SK-N-SH (cell line): ENCODE data around the gene TMPRSS9. TPM values are rescaled to one million over a fixed set of nuclear protein-coding genes. Genes with fewer than 3 reads are reported as not detected.

Source experiments
- CTCF ChIA-PET: fragments of 300-600, 350-600 bp; formaldehyde crosslinking; extraction: SDS; loops from one replicate; lab custom pipeline; 2021; lab: Yijun Ruan, JAX
- POLR2A ChIA-PET: fragments of 350-600 bp; sonication (Branson Sonifier 250); formaldehyde crosslinking; extraction: SDS; loops from one replicate; lab custom pipeline; 2020; ENCODE audit warnings: antibody characterized with exemption, inconsistent platforms; lab: Yijun Ruan, JAX
- DNase-seq: peaks from one replicate; pipeline ENCODE4 v3.0.0; 2012
- H2AFZ ChIP-seq: fragments of 200-600 bp; sonication (generic); 2 replicates; pipeline ENCODE4 v1.8.1; 2016; ENCODE audit warnings: antibody characterized with exemption, mild to moderate bottlenecking, low read depth
- H3F3A ChIP-seq: fragments of 200-600 bp; sonication (generic); replicated peaks from 2 replicates; pipeline ENCODE3; 2016; ENCODE audit warnings: antibody characterized with exemption, mild to moderate bottlenecking; ENCODE audit not compliant: insufficient read depth
- H3K27ac ChIP-seq, 2 experiments: fragments of 200-500 bp in 1 of 2; fragments of 200-600 bp in 1 of 2; sonication (Bioruptor generic) in 1 of 2; sonication (generic), shearing (Covaris generic) in 1 of 2; 2 replicates each; pipeline versions ENCODE4 v1.5.1 to v1.6.1; 2014 to 2016; ENCODE audit warnings: low read depth in 2 of 2, inconsistent platforms in 1 of 2, low read length in 1 of 2, mild to moderate bottlenecking in 1 of 2, mixed read lengths in 1 of 2
- H3K27me3 ChIP-seq: fragments of 200-600 bp; sonication (generic), shearing (Covaris generic); 2 replicates; pipeline ENCODE4 v1.6.1; 2016; ENCODE audit warnings: mixed run types; ENCODE audit not compliant: insufficient read depth
- H3K36me3 ChIP-seq, 2 experiments: fragments of 200-500 bp in 1 of 2; fragments of 200-600 bp in 1 of 2; sonication (Bioruptor generic) in 1 of 2; sonication (generic) in 1 of 2; replicated peaks in 1 of 2; 2 replicates each; pipeline versions ENCODE3 to v1.5.1; 2014 to 2016; ENCODE audit warnings: low read length in 1 of 2, mild to moderate bottlenecking in 1 of 2; ENCODE audit not compliant: insufficient read depth in 2 of 2, control insufficient read depth in 1 of 2
- H3K4me1 ChIP-seq, 2 experiments: fragments of 200-500 bp in 1 of 2; fragments of 200-600 bp in 1 of 2; sonication (Bioruptor generic) in 1 of 2; sonication (generic), shearing (Covaris generic) in 1 of 2; 2 replicates each; pipeline versions ENCODE4 v1.5.1 to v1.6.1; 2014 to 2016; ENCODE audit warnings: low read depth in 1 of 2, low read length in 1 of 2, mixed run types in 1 of 2; ENCODE audit not compliant: insufficient read depth in 2 of 2, control insufficient read depth in 1 of 2
- H3K4me2 ChIP-seq: fragments of 200-600 bp; sonication (generic), shearing (Covaris generic); 2 replicates; pipeline ENCODE4 v1.6.1; 2017; ENCODE audit warnings: mixed run types
- H3K4me3 ChIP-seq, 2 experiments: fragments of 200-500 bp in 1 of 2; fragments of 200-600 bp in 1 of 2; sonication (Bioruptor generic) in 1 of 2; sonication (generic), shearing (Covaris generic) in 1 of 2; 2 replicates each; pipeline versions ENCODE4 v1.5.1 to v1.8.1; 2014 to 2016; ENCODE audit warnings: low read depth in 2 of 2, inconsistent platforms in 1 of 2, low read length in 1 of 2, mild to moderate bottlenecking in 1 of 2, mixed read lengths in 1 of 2, moderate library complexity in 1 of 2
- H3K79me2 ChIP-seq: fragments of 200-600 bp; sonication (generic); 2 replicates; pipeline ENCODE4 v1.8.1; 2017; ENCODE audit warnings: mild to moderate bottlenecking; ENCODE audit not compliant: insufficient read depth
- H3K9ac ChIP-seq: fragments of 200-600 bp; sonication (generic); 2 replicates; pipeline ENCODE4 v1.6.1; 2017; ENCODE audit warnings: mixed run types
- H3K9me2 ChIP-seq: fragments of 200-600 bp; sonication (generic); 2 replicates; pipeline ENCODE4 v1.6.1; 2017; ENCODE audit warnings: mixed run types
- H3K9me3 ChIP-seq: fragments of 200-600 bp; sonication (generic); 2 replicates; pipeline ENCODE4 v1.6.1; 2017; ENCODE audit warnings: mixed run types, mild to moderate bottlenecking, moderate library complexity
- H4K20me1 ChIP-seq: fragments of 200-600 bp; sonication (generic); 2 replicates; pipeline ENCODE4 v1.6.1; 2017; ENCODE audit warnings: mild to moderate bottlenecking, mixed run types; ENCODE audit not compliant: insufficient read depth
- FOSL2 ChIP-seq: IDR thresholded peaks from 2 replicates; pipeline ENCODE4 v1.4.0; 2012; ENCODE audit warnings: low read depth, mild to moderate bottlenecking, moderate library complexity, borderline replicate concordance
- FOXM1 ChIP-seq: IDR thresholded peaks from 2 replicates; pipeline ENCODE4 v1.4.0; 2012; ENCODE audit warnings: low read depth, mild to moderate bottlenecking
- JUND ChIP-seq: IDR thresholded peaks from 2 replicates; pipeline ENCODE4 v1.4.0; 2012
- MXI1 ChIP-seq: IDR thresholded peaks from 2 replicates; pipeline ENCODE4 v1.6.1; 2012; ENCODE audit warnings: mild to moderate bottlenecking, low read depth, low read length, improper control_type of control experiment
- NRF1 ChIP-seq: IDR thresholded peaks from 2 replicates; pipeline ENCODE4 v1.6.1; 2012; ENCODE audit warnings: low read depth, mild to moderate bottlenecking, low read length
- RAD21 ChIP-seq: IDR thresholded peaks from 2 replicates; pipeline ENCODE4 v1.6.1; 2012; ENCODE audit warnings: mild to moderate bottlenecking, low read length
- RCOR1 ChIP-seq: fragments of 150-350 bp; IDR thresholded peaks from 2 replicates; pipeline ENCODE4 v1.6.1; 2017; ENCODE audit warnings: antibody characterized with exemption, low read length
- RFX5 ChIP-seq: IDR thresholded peaks from 2 replicates; pipeline ENCODE4 v1.6.1; 2012; ENCODE audit warnings: mild to moderate bottlenecking, improper control_type of control experiment, low read length
- RXRA ChIP-seq: IDR thresholded peaks from 2 replicates; pipeline ENCODE4 v1.4.0; 2012; ENCODE audit warnings: low read depth, mild to moderate bottlenecking, borderline replicate concordance
- SIN3A ChIP-seq: IDR thresholded peaks from 2 replicates; pipeline ENCODE4 v1.6.1; 2012; ENCODE audit warnings: low read depth, mild to moderate bottlenecking, low read length, moderate library complexity, borderline replicate concordance
- TAF1 ChIP-seq: IDR thresholded peaks from 2 replicates; pipeline ENCODE4 v1.6.1; 2012; ENCODE audit warnings: low read depth, mild to moderate bottlenecking, low read length, moderate library complexity, borderline replicate concordance
- TCF12 ChIP-seq: IDR thresholded peaks from 2 replicates; pipeline ENCODE4 v1.4.0; 2012
- TEAD4 ChIP-seq: IDR thresholded peaks from 2 replicates; pipeline ENCODE4 v1.4.0; 2012; ENCODE audit warnings: mild to moderate bottlenecking, borderline replicate concordance; ENCODE audit not compliant: insufficient read depth
- WGBS: methylation state at CpG from one replicate; pipeline ENCODE4 v1.1.6; 2017; ENCODE audit warnings: low lambda C conversion rate; 5-methylcytosine and 5-hydroxymethylcytosine counted together
- polyA plus RNA-seq, 3 experiments: library from polyadenylated mRNA; depleted of rRNA; stranded (reverse); fragments of >200 nt; gene quantifications; 2 replicates each; pipeline ENCODE4 v1.2.3, GENCODE V29; 2012
- TF ChIP-seq, protein P1 (sequence below): IDR thresholded peaks from 2 replicates; pipeline ENCODE4; 2012
- TF ChIP-seq, protein P2 (sequence below): fragments of 200-600 bp; sonication (generic); IDR thresholded peaks from 2 replicates; pipeline ENCODE4 v1.6.1; 2017; ENCODE audit warnings: antibody characterized with exemption, mild to moderate bottlenecking, moderate library complexity
- TF ChIP-seq, protein P3 (sequence below): IDR thresholded peaks from 2 replicates; pipeline ENCODE4 v1.6.1; 2012; ENCODE audit warnings: mild to moderate bottlenecking, low read depth, low read length, moderate library complexity
- TF ChIP-seq, protein P4 (sequence below): IDR thresholded peaks from 2 replicates; pipeline ENCODE4 v1.4.0; 2012; ENCODE audit warnings: low read depth, borderline replicate concordance

TMPRSS9 gene
- polyA plus RNA-seq, 1 of the 3 experiments (the other 2 are of a cell fraction), result not detected

DNA sequence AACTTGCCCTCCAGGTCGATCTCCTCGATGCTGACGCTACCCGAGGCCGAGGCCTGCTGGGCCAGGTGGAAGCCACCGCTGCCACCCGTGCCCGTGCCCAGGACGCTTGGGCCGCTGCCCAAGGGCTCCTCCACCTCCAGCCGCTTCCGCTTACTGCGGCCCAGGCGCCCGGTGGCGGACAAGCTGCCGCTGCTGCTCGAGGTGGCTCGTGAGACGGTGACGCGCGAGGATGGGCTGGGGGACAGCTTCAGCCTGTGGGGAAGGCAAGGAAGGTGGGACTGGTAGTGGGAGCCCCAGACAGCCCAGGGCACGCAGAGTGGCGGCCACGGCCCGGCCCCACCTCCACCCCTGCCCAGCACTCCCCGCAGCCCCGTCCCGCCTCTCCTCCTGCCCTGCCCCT is 73.8 kb downstream of the TMPRSS9 start:
- Histone ChIP-seq H3K4me3 (no peak overlapping the region), H3K27me3 (no peaks in the 10 kb centered on the region), H4K20me1 (peaks cover 4% of the 10 kb centered on the region; the same call in 1 of the 2 replicates), H3K9me2 (no peaks in the 10 kb centered on the region), H3K27ac (no peak overlapping the region), H3K4me1 (no peaks in the 10 kb centered on the region), H3K9ac (no peak overlapping the region), H3K36me3 (peaks cover 3 to 46% of the 10 kb centered on the region in 2 experiments), H3F3A (peaks cover 4% of the 10 kb centered on the region), H3K9me3 (no peaks in the 10 kb centered on the region), H3K79me2 (peaks cover 16% of the 10 kb centered on the region; the same call in 1 of the 2 replicates), H3K4me2 (no peak overlapping the region), H2AFZ (no peak overlapping the region)
- DNase-seq, result no peak
- TF ChIP-seq RFX5, result no peak
- TF ChIP-seq, protein P1, sequence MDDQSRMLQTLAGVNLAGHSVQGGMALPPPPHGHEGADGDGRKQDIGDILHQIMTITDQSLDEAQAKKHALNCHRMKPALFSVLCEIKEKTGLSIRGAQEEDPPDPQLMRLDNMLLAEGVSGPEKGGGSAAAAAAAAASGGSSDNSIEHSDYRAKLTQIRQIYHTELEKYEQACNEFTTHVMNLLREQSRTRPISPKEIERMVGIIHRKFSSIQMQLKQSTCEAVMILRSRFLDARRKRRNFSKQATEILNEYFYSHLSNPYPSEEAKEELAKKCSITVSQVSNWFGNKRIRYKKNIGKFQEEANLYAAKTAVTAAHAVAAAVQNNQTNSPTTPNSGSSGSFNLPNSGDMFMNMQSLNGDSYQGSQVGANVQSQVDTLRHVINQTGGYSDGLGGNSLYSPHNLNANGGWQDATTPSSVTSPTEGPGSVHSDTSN, result no peak
- TF ChIP-seq TCF12, result no peak
- no peak for TF ChIP-seq NRF1
- TF ChIP-seq, protein P2, sequence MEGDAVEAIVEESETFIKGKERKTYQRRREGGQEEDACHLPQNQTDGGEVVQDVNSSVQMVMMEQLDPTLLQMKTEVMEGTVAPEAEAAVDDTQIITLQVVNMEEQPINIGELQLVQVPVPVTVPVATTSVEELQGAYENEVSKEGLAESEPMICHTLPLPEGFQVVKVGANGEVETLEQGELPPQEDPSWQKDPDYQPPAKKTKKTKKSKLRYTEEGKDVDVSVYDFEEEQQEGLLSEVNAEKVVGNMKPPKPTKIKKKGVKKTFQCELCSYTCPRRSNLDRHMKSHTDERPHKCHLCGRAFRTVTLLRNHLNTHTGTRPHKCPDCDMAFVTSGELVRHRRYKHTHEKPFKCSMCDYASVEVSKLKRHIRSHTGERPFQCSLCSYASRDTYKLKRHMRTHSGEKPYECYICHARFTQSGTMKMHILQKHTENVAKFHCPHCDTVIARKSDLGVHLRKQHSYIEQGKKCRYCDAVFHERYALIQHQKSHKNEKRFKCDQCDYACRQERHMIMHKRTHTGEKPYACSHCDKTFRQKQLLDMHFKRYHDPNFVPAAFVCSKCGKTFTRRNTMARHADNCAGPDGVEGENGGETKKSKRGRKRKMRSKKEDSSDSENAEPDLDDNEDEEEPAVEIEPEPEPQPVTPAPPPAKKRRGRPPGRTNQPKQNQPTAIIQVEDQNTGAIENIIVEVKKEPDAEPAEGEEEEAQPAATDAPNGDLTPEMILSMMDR, result no peak
- no peak for TF ChIP-seq SIN3A
- TF ChIP-seq RCOR1, result no peak
- TF ChIP-seq TEAD4, result no peak
- no peak for TF ChIP-seq FOSL2
- TF ChIP-seq JUND, result no peak
- TF ChIP-seq, protein P3, sequence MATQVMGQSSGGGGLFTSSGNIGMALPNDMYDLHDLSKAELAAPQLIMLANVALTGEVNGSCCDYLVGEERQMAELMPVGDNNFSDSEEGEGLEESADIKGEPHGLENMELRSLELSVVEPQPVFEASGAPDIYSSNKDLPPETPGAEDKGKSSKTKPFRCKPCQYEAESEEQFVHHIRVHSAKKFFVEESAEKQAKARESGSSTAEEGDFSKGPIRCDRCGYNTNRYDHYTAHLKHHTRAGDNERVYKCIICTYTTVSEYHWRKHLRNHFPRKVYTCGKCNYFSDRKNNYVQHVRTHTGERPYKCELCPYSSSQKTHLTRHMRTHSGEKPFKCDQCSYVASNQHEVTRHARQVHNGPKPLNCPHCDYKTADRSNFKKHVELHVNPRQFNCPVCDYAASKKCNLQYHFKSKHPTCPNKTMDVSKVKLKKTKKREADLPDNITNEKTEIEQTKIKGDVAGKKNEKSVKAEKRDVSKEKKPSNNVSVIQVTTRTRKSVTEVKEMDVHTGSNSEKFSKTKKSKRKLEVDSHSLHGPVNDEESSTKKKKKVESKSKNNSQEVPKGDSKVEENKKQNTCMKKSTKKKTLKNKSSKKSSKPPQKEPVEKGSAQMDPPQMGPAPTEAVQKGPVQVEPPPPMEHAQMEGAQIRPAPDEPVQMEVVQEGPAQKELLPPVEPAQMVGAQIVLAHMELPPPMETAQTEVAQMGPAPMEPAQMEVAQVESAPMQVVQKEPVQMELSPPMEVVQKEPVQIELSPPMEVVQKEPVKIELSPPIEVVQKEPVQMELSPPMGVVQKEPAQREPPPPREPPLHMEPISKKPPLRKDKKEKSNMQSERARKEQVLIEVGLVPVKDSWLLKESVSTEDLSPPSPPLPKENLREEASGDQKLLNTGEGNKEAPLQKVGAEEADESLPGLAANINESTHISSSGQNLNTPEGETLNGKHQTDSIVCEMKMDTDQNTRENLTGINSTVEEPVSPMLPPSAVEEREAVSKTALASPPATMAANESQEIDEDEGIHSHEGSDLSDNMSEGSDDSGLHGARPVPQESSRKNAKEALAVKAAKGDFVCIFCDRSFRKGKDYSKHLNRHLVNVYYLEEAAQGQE, result no peak
- no peak for TF ChIP-seq RXRA
- TF ChIP-seq TAF1, result no peak
- no peak for TF ChIP-seq RAD21
- no peak for TF ChIP-seq MXI1
- TF ChIP-seq FOXM1, result no peak
- TF ChIP-seq, protein P4, sequence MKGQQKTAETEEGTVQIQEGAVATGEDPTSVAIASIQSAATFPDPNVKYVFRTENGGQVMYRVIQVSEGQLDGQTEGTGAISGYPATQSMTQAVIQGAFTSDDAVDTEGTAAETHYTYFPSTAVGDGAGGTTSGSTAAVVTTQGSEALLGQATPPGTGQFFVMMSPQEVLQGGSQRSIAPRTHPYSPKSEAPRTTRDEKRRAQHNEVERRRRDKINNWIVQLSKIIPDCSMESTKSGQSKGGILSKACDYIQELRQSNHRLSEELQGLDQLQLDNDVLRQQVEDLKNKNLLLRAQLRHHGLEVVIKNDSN, result no peak
- ChIA-PET CTCF (no interaction called here), POLR2A (interaction anchor here (1.0 kb wide), 1 partner anchor 9 kb away, joined by 4 read pairs; no protein-coding TSS in a partner anchor)
- WGBS, result 98% methylated on average over 9 of the region's 30 CpGs
